Glutamatergic neuron (in vitro differentiated cells): Measurements from ENCODE around the gene MAP3K1. TPM values are rescaled to one million over a fixed set of nuclear protein-coding genes. Genes with fewer than 3 reads are reported as not detected.

Source experiments
- DNase-seq: peaks from one replicate; pipeline ENCODE4 v3.0.0; 2022
- H3K27ac Mint-ChIP-seq: one replicate; pipeline ENCODE4 v1.8.0; 2020; ENCODE audit warnings: mild to moderate bottlenecking, mixed read lengths, inconsistent platforms; ENCODE audit not compliant: unreplicated experiment
- H3K27me3 Mint-ChIP-seq: one replicate; pipeline ENCODE4 v1.8.0; 2020; ENCODE audit warnings: mild to moderate bottlenecking, moderate library complexity, mixed read lengths, inconsistent platforms; ENCODE audit not compliant: unreplicated experiment
- H3K36me3 Mint-ChIP-seq: one replicate; pipeline ENCODE4 v1.8.0; 2020; ENCODE audit warnings: mild to moderate bottlenecking, mixed read lengths, inconsistent platforms; ENCODE audit not compliant: unreplicated experiment
- H3K4me1 Mint-ChIP-seq: one replicate; pipeline ENCODE4 v1.8.0; 2020; ENCODE audit warnings: mild to moderate bottlenecking, low read depth, mixed read lengths, inconsistent platforms; ENCODE audit not compliant: unreplicated experiment
- H3K4me3 Mint-ChIP-seq: one replicate; pipeline ENCODE4 v1.8.0; 2020; ENCODE audit warnings: mild to moderate bottlenecking, mixed read lengths, inconsistent platforms; ENCODE audit not compliant: unreplicated experiment
- H3K9me3 Mint-ChIP-seq: one replicate; pipeline ENCODE4 v1.8.0; 2020; ENCODE audit warnings: mild to moderate bottlenecking, moderate library complexity, mixed read lengths, inconsistent platforms; ENCODE audit not compliant: unreplicated experiment
- total RNA-seq: library from RNA; stranded (reverse); fragmentation: NEBNext Ultra II Directional; extraction: Animal tissue kit (Norgen Biotek cat#: 25700); gene quantifications from one replicate; pipeline ENCODE4 v1.2.1, GENCODE V29; 2021; ENCODE audit not compliant: unreplicated experiment
- TF ChIP-seq, protein P1 (sequence below): fragments of 200-600 bp; sonication (generic); IDR thresholded peaks from one replicate; pipeline ENCODE4 v1.5.0; 2021; ENCODE audit not compliant: partially characterized antibody, unreplicated experiment

Gene MAP3K1
- total RNA-seq, 1 donor from 2014 or later, result 10.1 TPM

DNA sequence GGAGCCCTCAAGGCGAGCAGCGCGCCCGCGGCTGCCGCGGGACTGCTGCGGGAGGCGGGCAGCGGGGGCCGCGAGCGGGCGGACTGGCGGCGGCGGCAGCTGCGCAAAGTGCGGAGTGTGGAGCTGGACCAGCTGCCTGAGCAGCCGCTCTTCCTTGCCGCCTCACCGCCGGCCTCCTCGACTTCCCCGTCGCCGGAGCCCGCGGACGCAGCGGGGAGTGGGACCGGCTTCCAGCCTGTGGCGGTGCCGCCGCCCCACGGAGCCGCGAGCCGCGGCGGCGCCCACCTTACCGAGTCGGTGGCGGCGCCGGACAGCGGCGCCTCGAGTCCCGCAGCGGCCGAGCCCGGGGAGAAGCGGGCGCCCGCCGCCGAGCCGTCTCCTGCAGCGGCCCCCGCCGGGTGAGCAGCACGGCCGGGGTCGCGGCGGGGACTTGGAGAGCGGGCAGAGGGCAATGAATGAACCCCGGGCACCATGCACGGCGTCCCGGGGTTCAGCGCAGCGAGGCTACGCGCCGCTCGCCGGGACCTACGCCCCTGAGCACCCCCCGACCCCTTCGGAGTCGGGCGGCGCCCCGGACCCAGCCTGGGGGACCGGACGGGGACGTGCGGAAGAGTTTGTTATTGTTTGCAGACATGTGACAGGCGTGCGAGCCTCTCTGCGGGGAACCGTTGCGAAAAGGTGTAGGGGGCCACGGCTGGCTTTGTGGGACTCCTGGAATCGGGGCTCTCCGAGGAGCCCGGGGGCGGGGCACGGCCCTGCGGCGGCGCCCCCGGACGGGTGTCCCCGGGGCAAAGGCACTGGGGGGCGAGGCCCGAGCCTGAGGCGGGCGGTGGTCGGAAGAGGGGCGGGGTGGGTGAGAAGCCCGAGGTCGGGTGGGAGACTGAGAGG is 553 bp downstream of the MAP3K1 start:
- Mint-ChIP-seq H3K4me1 (peaks cover 21% of the 10 kb centered on the region), H3K4me3 (peak overlapping the region; percentile 55), H3K9me3 (no peaks in the 10 kb centered on the region), H3K27me3 (peaks cover 11% of the 10 kb centered on the region), H3K36me3 (no peaks in the 10 kb centered on the region), H3K27ac (no peak overlapping the region)
- TF ChIP-seq, protein P1, sequence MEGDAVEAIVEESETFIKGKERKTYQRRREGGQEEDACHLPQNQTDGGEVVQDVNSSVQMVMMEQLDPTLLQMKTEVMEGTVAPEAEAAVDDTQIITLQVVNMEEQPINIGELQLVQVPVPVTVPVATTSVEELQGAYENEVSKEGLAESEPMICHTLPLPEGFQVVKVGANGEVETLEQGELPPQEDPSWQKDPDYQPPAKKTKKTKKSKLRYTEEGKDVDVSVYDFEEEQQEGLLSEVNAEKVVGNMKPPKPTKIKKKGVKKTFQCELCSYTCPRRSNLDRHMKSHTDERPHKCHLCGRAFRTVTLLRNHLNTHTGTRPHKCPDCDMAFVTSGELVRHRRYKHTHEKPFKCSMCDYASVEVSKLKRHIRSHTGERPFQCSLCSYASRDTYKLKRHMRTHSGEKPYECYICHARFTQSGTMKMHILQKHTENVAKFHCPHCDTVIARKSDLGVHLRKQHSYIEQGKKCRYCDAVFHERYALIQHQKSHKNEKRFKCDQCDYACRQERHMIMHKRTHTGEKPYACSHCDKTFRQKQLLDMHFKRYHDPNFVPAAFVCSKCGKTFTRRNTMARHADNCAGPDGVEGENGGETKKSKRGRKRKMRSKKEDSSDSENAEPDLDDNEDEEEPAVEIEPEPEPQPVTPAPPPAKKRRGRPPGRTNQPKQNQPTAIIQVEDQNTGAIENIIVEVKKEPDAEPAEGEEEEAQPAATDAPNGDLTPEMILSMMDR, result no peak
- peak; percentile 62 for DNase-seq

- Mint-ChIP-seq H3K4me3 (peak overlapping the region; percentile 88), H3K27me3 (peaks cover 10% of the 10 kb centered on the region), H3K36me3 (no peaks in the 10 kb centered on the region), H3K27ac (no peak overlapping the region), H3K4me1 (peaks cover 21% of the 10 kb centered on the region), H3K9me3 (no peaks in the 10 kb centered on the region)
- TF ChIP-seq, protein P1, result no peak
- DNase-seq, result peak; percentile 61
Observed at GRCh38 chr5:56816546-56817081, 1.3 kb downstream of the MAP3K1 start.

- H3K4me3 Mint-ChIP-seq, result peak overlapping the region; percentile 88
- H3K27me3 Mint-ChIP-seq, result peaks cover 10% of the 10 kb centered on the region
- DNase-seq, result no peak
- no peak overlapping the region for H3K27ac Mint-ChIP-seq
- no peaks in the 10 kb centered on the region for H3K9me3 Mint-ChIP-seq
- TF ChIP-seq, protein P1, result no peak
- H3K4me1 Mint-ChIP-seq, result peaks cover 21% of the 10 kb centered on the region
- no peaks in the 10 kb centered on the region for H3K36me3 Mint-ChIP-seq
Observed at GRCh38 chr5:56817263-56818014, 2.1 kb downstream of the MAP3K1 start.

DNA sequence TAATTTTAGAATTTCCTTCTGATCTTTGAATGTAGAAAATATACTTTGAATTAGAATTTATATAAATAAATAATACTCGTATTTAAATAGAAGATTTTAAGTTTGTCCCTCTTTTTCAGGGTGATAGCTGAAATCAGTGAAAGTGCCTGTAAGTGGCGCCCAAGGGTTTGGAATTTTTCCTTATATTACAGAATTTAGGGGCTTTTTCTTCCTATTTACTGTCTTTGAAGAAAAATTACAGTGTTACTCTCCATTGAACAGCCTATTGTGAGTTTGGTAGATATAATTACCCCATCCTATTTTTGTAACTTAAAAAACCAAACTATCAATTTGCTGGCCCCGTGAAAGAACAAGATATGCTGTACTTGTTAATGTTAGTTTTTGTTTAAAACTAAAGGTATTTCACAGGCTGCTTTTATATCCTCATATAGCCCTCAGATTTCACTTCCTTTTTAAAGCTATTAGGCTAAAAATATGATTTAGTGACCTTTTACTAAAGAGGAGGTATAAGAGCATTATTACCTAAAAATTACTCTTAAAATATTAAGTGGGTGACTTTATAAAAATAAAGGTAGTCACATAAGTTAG is 3.2 kb downstream of the MAP3K1 start:
- H3K4me3 Mint-ChIP-seq, result no peak overlapping the region
- no peaks in the 10 kb centered on the region for H3K36me3 Mint-ChIP-seq
- no peaks in the 10 kb centered on the region for H3K9me3 Mint-ChIP-seq
- peaks cover 10% of the 10 kb centered on the region for H3K27me3 Mint-ChIP-seq
- peaks cover 17% of the 10 kb centered on the region for H3K4me1 Mint-ChIP-seq
- TF ChIP-seq, protein P1, result no peak
- no peak overlapping the region for H3K27ac Mint-ChIP-seq
- DNase-seq, result no peak
